Endometrium (tissue), 2 donors: ENCODE results near the gene UIMC1.

ENCODE experiments used
- FAIRE-seq: peaks from 2 replicates; lab custom pipeline; 2012; peaks lifted over from hg19 to GRCh38; lab: Jason Lieb, UNC
- donor health status: control.
- donor health status: control.

The UIMC1 gene

GRCh38 chr5:176870110-176870591 lies 136.4 kb downstream of the UIMC1 start:
- FAIRE-seq: no peak

DNA sequence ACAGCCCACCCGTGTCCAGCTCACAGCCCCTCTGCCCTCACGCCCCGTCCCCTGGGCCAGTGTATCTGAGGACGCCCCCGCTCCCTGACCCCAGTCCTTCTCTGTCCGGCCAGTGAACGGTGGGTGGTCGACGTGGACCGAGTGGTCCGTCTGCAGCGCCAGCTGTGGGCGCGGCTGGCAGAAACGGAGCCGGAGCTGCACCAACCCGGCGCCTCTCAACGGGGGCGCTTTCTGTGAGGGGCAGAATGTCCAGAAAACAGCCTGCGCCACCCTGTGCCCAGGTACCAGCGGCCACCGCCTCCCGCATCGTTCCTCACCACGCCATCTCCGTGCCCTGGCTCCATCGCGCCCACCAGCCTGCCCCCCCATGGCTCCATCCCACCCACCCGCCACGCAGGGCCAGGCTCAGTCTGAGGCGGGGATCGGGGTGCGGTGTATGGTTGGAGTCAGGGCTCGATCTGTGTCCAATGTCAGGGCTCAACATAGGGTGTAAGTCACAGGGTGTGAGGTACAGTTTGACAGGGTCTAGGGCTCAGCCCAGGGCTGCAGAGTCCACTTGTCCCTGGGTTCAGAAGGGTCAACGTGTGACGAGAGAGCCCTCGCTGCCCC lies 137.0 kb downstream of the UIMC1 start:
- no peak for FAIRE-seq

DNA sequence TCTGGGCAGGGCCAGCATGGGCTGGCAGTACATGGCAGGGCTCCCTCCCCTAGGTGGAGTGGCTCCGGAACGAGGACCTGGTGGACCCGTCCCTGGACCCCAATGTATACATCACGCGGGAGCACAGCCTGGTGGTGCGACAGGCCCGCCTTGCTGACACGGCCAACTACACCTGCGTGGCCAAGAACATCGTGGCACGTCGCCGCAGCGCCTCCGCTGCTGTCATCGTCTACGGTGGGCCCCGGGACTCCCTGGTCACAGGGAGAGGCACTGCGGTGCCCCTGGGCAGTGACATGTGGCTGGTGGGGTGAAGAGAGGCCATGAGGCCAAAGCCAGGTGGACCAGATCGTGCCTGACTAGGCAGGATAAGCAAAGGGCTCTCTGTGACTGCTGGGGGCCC lies 137.8 kb downstream of the UIMC1 start:
- FAIRE-seq: no peak

- no peak for FAIRE-seq
Measured at GRCh38 chr5:176868126-176868525, 138.5 kb downstream of the UIMC1 start.

DNA sequence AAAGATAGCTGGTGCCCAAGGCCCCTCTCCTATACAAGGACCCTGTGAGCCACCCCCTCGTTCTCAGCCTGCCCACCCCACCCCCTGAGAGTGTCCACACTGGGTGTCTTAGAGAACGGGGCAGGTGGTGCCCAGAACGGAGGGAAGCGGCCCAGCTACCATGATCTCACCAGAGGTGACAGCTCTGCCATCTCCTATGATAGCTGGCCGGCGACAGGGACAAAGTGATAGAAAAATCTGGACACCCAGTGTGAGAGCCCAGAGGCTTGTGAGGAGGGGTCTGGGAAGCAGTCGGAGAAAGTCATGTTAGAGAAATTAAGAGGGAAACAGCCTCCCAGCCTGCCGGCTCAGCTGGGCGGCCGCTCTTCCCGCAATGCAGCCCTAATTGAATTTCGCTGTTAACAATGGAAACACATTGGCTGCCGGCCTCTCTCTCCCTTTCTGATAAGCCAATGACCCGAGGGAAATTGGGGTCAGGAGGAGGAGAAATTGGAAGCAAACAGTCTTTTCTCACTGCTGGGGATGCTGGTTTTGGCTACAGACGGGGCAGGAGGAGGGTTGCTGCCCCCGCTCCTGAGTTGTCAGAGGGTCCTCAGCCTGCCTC lies 139.8 kb downstream of the UIMC1 start:
- FAIRE-seq: no peak

DNA sequence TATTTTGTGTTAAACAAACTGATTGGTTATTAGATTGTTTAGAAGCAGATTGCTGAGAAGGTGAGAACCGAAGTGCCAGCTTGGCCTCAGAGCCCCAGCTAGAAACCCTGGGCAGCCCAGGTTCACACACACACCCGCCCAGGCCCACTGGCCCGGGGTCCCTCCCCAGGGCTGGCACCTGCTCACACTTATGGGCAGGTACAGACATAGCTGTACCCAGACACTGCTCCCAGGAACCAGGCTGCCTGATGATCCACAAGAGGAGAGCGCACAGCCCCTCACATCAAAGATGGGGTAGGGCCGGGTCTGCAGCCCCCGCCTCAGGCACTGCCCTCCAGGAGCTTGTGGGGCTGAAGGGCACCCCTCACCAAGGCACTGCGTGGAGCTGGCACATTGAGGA lies 140.6 kb downstream of the UIMC1 start:
- FAIRE-seq: no peak

DNA sequence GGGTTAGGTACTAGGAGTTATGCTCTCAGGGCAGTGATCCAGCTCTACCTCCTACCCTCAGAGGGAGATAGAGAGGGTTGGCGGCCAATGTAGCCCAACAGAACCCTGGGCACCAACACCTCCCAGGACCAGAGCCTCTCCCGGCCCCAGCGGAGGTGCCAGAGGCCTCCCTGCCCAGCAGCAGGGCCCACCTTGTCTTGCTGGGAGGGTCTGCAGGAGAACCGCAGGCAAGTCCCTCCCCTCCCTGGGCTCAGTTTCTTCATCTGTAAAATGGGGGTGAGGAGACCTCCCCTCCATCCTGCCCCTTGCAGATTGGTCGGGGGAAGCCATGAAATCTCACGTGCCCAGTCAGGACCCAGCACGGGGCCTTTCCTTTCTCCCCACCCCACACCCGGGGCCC lies 141.8 kb downstream of the UIMC1 start:
- FAIRE-seq: no peak

DNA sequence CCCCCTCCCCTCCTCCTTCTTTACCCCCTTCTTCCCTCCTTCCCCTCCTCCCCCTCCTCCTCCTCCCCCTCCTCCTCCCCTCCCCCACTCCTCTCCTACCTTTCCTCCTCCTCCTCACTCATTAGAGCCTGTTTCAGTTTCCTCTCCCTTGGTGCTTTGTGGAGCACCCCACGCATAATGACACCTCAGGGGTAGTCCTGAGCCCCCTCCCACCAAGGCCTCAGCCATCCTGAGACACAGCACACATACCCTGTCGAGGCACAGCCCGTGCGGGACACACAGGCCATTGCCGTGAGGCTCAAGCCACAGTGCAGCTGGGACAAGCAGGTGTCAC lies 142.8 kb downstream of the UIMC1 start:
- FAIRE-seq: no peak

GRCh38 chr5:176863041-176863764 lies 143.4 kb downstream of the UIMC1 start:
- FAIRE-seq: no peak

DNA sequence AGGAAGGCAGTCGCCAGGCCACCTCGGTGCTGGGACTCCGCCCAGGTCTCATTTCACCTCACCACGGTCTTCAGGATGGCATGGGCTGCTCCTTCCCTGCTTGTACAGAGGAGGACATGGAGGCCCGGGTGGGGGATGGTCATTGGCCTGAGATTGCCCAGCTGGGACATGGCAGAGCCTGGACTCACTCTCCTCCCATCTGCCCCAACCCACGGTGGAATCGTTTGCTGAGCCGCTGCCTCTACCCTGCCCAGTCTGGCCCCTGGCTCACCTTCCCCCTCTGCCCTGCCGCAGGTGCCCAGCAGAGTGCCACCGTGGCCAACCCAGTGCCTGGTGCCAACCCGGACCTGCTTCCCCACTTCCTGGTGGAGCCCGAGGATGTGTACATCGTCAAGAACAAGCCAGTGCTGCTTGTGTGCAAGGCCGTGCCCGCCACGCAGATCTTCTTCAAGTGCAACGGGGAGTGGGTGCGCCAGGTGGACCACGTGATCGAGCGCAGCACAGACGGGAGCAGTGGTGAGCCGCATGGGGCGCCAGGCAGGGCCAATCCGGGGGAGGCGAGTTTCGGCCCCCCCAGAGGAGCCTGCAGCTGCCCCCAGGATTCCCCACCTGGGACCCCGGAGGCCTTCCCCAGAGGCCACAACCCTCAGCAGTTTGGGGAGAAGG lies 144.1 kb downstream of the UIMC1 start:
- FAIRE-seq: no peak

GRCh38 chr5:176861276-176861675 lies 145.3 kb downstream of the UIMC1 start:
- FAIRE-seq: no peak

- no peak for FAIRE-seq
Measured at GRCh38 chr5:176860381-176860780, 146.2 kb downstream of the UIMC1 start.

DNA sequence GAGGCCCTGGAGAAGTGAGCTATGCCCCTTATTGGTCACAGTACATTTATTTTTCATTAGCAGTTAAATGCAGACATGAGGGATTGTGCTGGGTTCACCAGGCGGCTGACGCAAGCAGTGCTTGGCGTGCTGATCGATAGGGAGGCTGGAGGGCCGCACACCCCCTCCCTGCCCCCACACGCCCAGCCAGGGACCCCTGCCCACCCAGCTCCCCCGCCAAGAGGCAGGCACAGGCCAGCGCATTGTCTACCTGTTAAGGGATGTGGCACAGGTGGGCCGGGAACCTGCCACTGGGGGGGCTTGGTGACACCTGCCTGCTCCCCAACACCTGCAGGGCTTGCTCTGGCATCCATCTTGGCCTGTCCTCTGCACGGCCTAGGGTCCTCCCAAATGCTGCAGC lies 146.7 kb downstream of the UIMC1 start:
- FAIRE-seq: no peak

GRCh38 chr5:176857894-176858273 lies 148.7 kb downstream of the UIMC1 start:
- FAIRE-seq: no peak

DNA sequence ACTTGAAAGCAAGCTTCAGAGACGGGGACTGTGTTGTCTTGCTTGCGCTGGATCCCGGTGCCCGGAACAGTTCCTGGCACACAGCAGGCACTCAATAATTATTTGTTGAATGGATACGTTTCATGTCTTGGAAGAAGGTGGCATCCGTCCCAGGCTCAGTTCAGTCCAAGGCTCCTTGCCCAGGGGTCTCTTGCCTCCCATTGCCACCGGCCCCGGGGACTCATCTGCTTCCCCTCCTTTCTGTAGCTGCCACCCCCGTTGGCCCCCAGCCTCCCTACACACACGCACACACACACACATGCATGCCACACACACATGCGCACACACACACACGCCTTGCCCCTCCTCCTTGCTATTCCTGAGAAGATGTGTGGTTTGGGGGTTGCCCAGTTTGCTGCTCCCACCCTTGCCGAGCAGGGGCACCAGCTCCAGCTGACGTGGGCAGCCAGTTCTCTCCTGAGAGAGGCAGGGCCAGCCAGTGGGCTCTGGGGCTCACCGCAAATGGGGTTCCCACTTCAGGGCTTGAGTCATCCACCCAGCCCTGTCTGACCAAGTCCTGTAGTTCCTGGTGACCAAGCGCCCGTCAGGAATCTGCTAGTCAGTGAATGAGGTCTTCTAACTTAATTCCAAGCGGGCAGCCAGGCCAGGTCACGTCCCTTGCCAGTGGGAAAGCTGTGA lies 149.2 kb downstream of the UIMC1 start:
- FAIRE-seq: no peak

- FAIRE-seq: no peak
Measured at GRCh38 chr5:176856746-176857145, 149.8 kb downstream of the UIMC1 start.

DNA sequence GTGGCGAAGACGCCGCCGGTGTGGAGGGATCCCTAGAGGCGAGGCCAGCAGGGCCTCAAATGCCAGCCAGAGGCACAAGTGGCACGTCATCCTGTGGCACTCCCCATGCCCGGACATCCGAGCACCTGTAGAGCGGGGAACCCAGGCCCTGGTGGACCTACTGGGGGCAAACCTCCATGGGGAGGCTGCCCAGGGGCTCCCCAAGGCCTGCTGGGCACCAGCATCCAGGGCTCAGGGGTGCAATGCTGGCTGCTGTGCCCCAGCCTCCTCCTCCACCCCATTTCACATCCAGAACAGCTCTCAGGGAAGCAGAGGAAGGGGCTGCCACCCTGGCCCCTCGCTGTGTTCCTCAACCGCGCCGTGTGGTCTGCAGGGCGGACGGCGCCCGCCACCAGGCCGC lies 151.0 kb downstream of the UIMC1 start:
- FAIRE-seq: no peak
